Esophagus squamous epithelium (tissue), 5 donors: Measurements from ENCODE around the gene CSNK2A2. TPM values are rescaled to one million over a fixed set of nuclear protein-coding genes. Genes with fewer than 3 reads are reported as not detected.
A peak's percentile ranks its signal among the peaks of the same experiment; 100 is the strongest.

ENCODE experiments used
- DNase-seq: peaks from one replicate; lab custom pipeline; 2025; lab: John Stamatoyannopoulos, UW
- H3K27ac ChIP-seq, 4 donors: fragments of 200-600 bp; sonication (generic); one replicate each; pipeline ENCODE4 v1.5.1; 2016 to 2019; ENCODE audit warnings: mild to moderate bottlenecking in 1 of 4
- H3K27me3 ChIP-seq, 4 donors: fragments of 200-600 bp; sonication (generic); 1 replicate in 3 of 4; 2 replicates in 1 of 4; pipeline versions ENCODE4 v1.5.1 to v1.6.0; 2017 to 2021; ENCODE audit warnings: antibody characterized with exemption in 1 of 4
- H3K36me3 ChIP-seq, 3 donors: fragments of 200-600 bp; sonication (generic); one replicate each; pipeline ENCODE4 v1.5.1; 2016 to 2019
- H3K4me1 ChIP-seq, 3 donors: fragments of 200-600 bp; sonication (generic); one replicate each; pipeline ENCODE4 v1.5.1; 2017 to 2019
- H3K4me3 ChIP-seq, 4 donors: fragments of 200-600 bp; sonication (generic); 1 replicate in 3 of 4; 2 replicates in 1 of 4; pipeline ENCODE4 v1.5.1; 2016 to 2019; ENCODE audit warnings: mild to moderate bottlenecking in 2 of 4, moderate library complexity in 1 of 4
- H3K9me3 ChIP-seq, 3 donors: fragments of 200-600 bp; sonication (generic); one replicate each; pipeline ENCODE4 v1.5.1; 2016 to 2019
- POLR2A ChIP-seq, 4 donors: fragments of 450-650 bp; IDR thresholded peaks; one replicate each; pipeline ENCODE4 v1.6.1; 2017; ENCODE audit warnings: antibody characterized with exemption in 4 of 4, mild to moderate bottlenecking in 4 of 4, moderate library complexity in 3 of 4
- WGBS, 2 donors: methylation state at CpG; one replicate each; pipeline ENCODE4 v1.1.5; 2018; 5-methylcytosine and 5-hydroxymethylcytosine counted together
- intact Hi-C: fragments of 100-400 bp; cut with DNase I; formaldehyde crosslinking; loops from one replicate; pipeline ENCODE4 v1.15.0; 2022
- total RNA-seq, 4 donors: library from RNA; depleted of rRNA; stranded (reverse); fragments of >200 nt; gene quantifications; one replicate each; pipeline ENCODE4 v1.1.0, GENCODE V29; 2016
- TF ChIP-seq, protein P1 (sequence below), 6 experiments: fragments of 450-650 bp in 4 of 6; fragments of 200-600 bp in 2 of 6; sonication (generic) in 2 of 6; IDR thresholded peaks; one replicate each; pipeline ENCODE4 v1.5.1; 2016 to 2019; ENCODE audit warnings: antibody characterized with exemption in 6 of 6, mild to moderate bottlenecking in 4 of 6, moderate library complexity in 4 of 6
- donor health status: DM: yes; HTN: yes; CAD: no.

CSNK2A2 gene
- total RNA-seq, 4 donors from 2014 or later = 22.3 to 32.8 (median 29.1) TPM

DNA sequence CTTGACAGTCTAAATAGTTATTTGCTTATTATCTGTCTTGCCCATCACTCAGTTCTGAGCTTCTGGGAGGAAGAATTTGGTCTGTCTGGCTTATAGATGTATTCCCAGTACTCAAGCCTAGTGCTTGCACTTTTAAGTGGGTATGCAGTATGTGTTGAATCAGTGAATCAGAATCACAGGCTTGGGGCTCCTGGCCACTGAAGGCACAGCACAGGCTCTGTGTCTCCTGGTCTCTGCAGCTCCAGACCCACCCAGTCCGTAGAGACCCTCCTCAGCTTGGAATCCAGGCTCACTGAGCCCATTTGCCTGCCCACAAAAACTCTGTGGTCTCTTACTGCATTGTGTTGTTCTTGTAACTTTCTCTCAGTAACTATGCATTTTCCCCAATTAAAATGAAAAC is 49.4 kb downstream of the CSNK2A2 start:
- no peak overlapping the region for H3K27ac ChIP-seq
- no peak for DNase-seq
- TF ChIP-seq, protein P1, sequence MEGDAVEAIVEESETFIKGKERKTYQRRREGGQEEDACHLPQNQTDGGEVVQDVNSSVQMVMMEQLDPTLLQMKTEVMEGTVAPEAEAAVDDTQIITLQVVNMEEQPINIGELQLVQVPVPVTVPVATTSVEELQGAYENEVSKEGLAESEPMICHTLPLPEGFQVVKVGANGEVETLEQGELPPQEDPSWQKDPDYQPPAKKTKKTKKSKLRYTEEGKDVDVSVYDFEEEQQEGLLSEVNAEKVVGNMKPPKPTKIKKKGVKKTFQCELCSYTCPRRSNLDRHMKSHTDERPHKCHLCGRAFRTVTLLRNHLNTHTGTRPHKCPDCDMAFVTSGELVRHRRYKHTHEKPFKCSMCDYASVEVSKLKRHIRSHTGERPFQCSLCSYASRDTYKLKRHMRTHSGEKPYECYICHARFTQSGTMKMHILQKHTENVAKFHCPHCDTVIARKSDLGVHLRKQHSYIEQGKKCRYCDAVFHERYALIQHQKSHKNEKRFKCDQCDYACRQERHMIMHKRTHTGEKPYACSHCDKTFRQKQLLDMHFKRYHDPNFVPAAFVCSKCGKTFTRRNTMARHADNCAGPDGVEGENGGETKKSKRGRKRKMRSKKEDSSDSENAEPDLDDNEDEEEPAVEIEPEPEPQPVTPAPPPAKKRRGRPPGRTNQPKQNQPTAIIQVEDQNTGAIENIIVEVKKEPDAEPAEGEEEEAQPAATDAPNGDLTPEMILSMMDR (IDR thresholded peaks at IDR 0.05) = no peak
- no peak for TF ChIP-seq POLR2A (IDR thresholded peaks at IDR 0.05)
- H3K9me3 ChIP-seq = no peaks in the 10 kb centered on the region
- no peaks in the 10 kb centered on the region for H3K27me3 ChIP-seq
- no peaks in the 10 kb centered on the region for H3K4me1 ChIP-seq
- no peak overlapping the region for H3K4me3 ChIP-seq
- 40 to 100% methylated on average over 1 of the region's 1 CpG for WGBS, 2 donors
- intact Hi-C loops = no loop called here
- H3K36me3 ChIP-seq = no peaks in the 10 kb centered on the region

DNA sequence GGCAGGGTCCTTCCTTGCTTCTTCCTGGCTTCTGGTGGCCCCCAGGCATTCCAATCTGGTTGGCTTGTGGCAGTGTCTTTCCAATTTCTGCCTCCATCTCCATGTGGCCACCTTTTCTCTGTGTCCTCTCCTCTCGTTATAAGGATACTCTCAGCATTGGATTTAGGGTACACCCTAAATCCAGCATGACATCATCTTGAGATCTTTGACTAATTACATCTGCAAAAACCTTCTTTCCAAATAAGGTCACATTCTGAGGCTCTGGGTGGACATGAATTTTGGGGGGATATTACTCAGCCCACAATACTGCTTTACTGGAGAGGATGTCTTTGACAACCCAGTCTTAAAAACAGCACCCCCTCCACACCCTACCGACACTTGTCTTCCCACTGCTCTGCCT is 49.8 kb downstream of the CSNK2A2 start:
- H3K4me1 ChIP-seq = no peaks in the 10 kb centered on the region
- no peak overlapping the region for H3K4me3 ChIP-seq
- H3K36me3 ChIP-seq = no peaks in the 10 kb centered on the region
- no peaks in the 10 kb centered on the region for H3K9me3 ChIP-seq
- intact Hi-C loops = no loop called here
- DNase-seq = no peak
- H3K27me3 ChIP-seq = no peaks in the 10 kb centered on the region
- TF ChIP-seq POLR2A (IDR thresholded peaks at IDR 0.05) = no peak
- TF ChIP-seq, protein P1 (IDR thresholded peaks at IDR 0.05) = no peak
- WGBS, 2 donors = 84 to 89% methylated on average over 2 of the region's 2 CpGs
- H3K27ac ChIP-seq = no peak overlapping the region

DNA sequence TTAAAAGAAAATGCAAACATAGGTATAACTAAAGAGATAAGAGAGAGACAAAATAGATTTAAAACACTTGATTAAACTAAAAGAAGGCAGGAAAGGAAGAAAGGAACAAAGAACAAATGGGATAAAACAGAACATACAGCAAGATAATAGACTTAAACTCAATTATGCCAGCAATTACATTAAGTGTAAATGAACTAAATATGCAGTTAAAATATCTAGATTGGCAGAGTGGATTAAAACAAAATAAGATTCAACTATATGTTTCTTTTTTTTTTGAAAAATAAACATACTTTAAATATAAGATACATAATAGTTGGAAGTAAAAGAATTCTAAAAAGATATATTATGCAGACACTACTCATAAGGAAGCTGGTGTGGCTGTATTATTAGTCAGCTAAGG is 59.1 kb downstream of the CSNK2A2 start:
- Histone ChIP-seq H3K27ac (no peak overlapping the region), H3K9me3 (peaks cover 0 to 9% (median 4%) of the 10 kb centered on the region in 3 donors), H3K27me3 (no peaks in the 10 kb centered on the region), H3K36me3 (no peaks in the 10 kb centered on the region), H3K4me3 (no peak overlapping the region), H3K4me1 (no peaks in the 10 kb centered on the region)
- no peak for DNase-seq
- intact Hi-C loops = no loop called here
- no peak for TF ChIP-seq POLR2A (IDR thresholded peaks at IDR 0.05)
- TF ChIP-seq, protein P1 (IDR thresholded peaks at IDR 0.05) = no peak

DNA sequence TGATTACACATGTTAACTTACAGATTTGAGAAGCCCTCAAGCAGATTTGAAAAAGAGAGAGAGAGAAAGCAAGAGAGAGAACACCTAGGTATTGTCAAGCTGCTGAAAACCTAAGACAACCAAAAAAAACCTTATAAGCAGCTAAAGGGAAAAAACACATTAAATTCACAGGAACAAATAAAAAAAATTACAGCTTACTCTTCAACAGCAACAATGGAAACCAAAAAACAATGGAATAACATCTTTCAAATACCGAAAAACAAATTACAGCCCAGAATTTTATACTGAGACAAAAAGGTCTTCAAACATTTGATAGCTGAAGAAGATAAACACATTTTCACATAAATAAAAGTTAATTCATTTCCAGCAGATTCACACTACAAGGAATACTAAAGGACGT is 60.3 kb downstream of the CSNK2A2 start:
- Histone ChIP-seq H3K36me3 (no peaks in the 10 kb centered on the region), H3K4me1 (no peaks in the 10 kb centered on the region), H3K9me3 (peaks cover 0 to 9% (median 4%) of the 10 kb centered on the region in 3 donors), H3K4me3 (no peak overlapping the region), H3K27ac (no peak overlapping the region), H3K27me3 (no peaks in the 10 kb centered on the region)
- whole genome bisulfite sequencing, 2 donors = 69 to 77% methylated on average over 2 of the region's 2 CpGs
- intact Hi-C loops = no loop called here
- DNase-seq = no peak
- TF ChIP-seq, protein P1 (IDR thresholded peaks at IDR 0.05) = no peak
- no peak for TF ChIP-seq POLR2A (IDR thresholded peaks at IDR 0.05)

DNA sequence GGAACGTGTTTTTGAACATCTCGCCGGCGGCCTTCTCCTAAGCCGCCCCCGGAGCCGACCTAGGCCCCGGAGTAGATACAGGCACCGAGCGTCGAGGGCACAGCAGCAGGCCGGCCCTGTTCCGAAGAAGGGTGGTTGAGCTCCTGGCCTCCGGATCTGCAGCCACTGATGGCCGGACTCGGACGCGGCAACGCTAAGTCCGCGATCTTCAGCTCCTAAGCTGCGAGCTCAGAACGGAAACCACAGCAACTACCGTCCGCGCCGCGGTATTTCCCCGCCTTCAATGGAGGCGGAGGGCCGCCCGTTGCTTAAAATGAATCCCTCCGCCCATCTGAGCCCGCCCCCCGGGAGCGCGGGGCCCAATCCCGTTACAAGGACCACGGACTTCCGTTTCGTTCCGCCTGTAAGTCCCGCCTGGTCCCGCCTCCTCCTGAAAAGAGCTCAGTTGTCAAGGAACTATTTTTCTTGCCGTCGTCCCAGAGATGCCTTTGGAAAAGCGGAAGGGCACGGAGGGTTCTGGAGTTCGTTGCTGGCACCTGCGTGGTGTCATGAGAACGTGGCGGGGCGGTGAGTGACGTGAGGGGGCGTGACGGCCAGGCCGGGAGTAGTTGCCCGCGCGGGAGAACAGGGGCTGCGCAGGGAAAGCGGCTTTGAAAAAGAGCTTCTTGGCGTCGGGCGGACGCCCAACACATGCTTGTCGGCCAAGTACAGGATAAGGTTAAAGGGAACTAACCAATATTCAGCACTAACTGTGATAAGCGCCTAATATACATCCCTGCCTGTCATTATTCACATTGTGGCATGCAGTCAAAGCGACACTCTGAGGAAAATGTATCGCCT is 68.6 kb downstream of the CSNK2A2 start, which contains the start of gene CFAP20:
TSS of gene CFAP20 (minus strand) at position 285 of the 840 bp plus-strand sequence. CDS start at position 19, 266 bp downstream.
- WGBS, 2 donors = 4 to 8% methylated on average over 20 to 34 of the region's 70 CpGs
- DNase-seq = peak; percentile 97
- intact Hi-C loops = no loop called here
- no peaks in the 10 kb centered on the region for H3K9me3 ChIP-seq
- peak within 1 kb of the TSS; percentile 92 to 96 (median 94) for H3K27ac ChIP-seq
- peak within 1 kb of the TSS; percentile 75 to 97 (median 96) for H3K4me3 ChIP-seq
- no peaks in the 10 kb centered on the region for H3K36me3 ChIP-seq
- TF ChIP-seq, protein P1 (IDR thresholded peaks at IDR 0.05) = peak in 1 of 6 experiments; percentile 26
- TF ChIP-seq POLR2A (IDR thresholded peaks at IDR 0.05) = peak in 3 of 4 donors; percentile 77 to 92 (median 89)
- no peaks in the 10 kb centered on the region for H3K27me3 ChIP-seq
- H3K4me1 ChIP-seq = peaks cover 30 to 51% (median 39%) of the 10 kb centered on the region in 3 donors
